OCI-LY7 (cell line): ENCODE results near the gene MAN2B1. TPM values are rescaled to one million over a fixed set of nuclear protein-coding genes. Genes with fewer than 3 reads are reported as not detected.

Experiments
- BruUV-seq: library from RNA; stranded (reverse); fragments of 400-500 nt; replicated peaks from 2 replicates; lab custom pipeline; 2021; lab: Mats Ljungman, UMichigan
- CTCF ChIA-PET: fragments of 300-600 bp; sonication (Branson Sonifier 250); formaldehyde crosslinking; loops from one replicate; lab custom pipeline; 2022; ENCODE audit warnings: antibody characterized with exemption; ENCODE audit not compliant: unreplicated experiment; lab: Charles Lee
- POLR2A ChIA-PET: fragments of 300-600 bp; sonication (Branson Sonifier 250); formaldehyde crosslinking; loops from one replicate; lab custom pipeline; 2022; ENCODE audit warnings: antibody characterized with exemption; lab: Charles Lee
- DNase-seq: peaks from one replicate; pipeline ENCODE4 v3.0.0-alpha.2; 2015; ENCODE audit warnings: low spot score
- H2AFZ ChIP-seq: fragments of 200-600 bp; sonication (generic), shearing (Covaris generic); 2 replicates; pipeline ENCODE4 v1.6.1; 2014; ENCODE audit warnings: mild to moderate bottlenecking, antibody characterized with exemption, low read length, moderate library complexity
- H3K27ac ChIP-seq: fragments of 200-600 bp; sonication (generic); 2 replicates; pipeline ENCODE4 v1.5.1; 2014; ENCODE audit warnings: mixed run types, low read depth, mild to moderate bottlenecking, moderate library complexity, low read length, inconsistent platforms; ENCODE audit not compliant: poor library complexity, severe bottlenecking
- H3K36me3 ChIP-seq: fragments of 200-600 bp; sonication (generic); 2 replicates; pipeline ENCODE4 v1.6.1; 2014; ENCODE audit warnings: mild to moderate bottlenecking, antibody characterized with exemption, low read length, moderate library complexity, mixed read lengths; ENCODE audit not compliant: insufficient read depth
- H3K4me1 ChIP-seq: fragments of 200-600 bp; sonication (generic); 2 replicates; pipeline ENCODE4 v1.5.1; 2014; ENCODE audit warnings: mild to moderate bottlenecking, low read length; ENCODE audit not compliant: insufficient read depth, poor library complexity, severe bottlenecking
- H3K4me2 ChIP-seq: fragments of 200-600 bp; sonication (generic); 2 replicates; pipeline ENCODE4 v1.6.1; 2014; ENCODE audit warnings: mild to moderate bottlenecking, low read length
- H3K4me3 ChIP-seq: fragments of 200-600 bp; sonication (generic); 2 replicates; pipeline ENCODE4 v1.5.1; 2014; ENCODE audit warnings: mild to moderate bottlenecking, low read depth, low read length; ENCODE audit not compliant: poor library complexity, severe bottlenecking
- H3K79me2 ChIP-seq: fragments of 200-600 bp; sonication (generic); 2 replicates; pipeline ENCODE4 v1.6.1; 2016; ENCODE audit warnings: low read depth, mild to moderate bottlenecking, low read length, moderate library complexity, mixed read lengths; ENCODE audit not compliant: insufficient read depth
- H3K9me2 ChIP-seq: fragments of 200-600 bp; sonication (generic); 2 replicates; pipeline ENCODE4 v1.6.1; 2016; ENCODE audit warnings: mild to moderate bottlenecking, low read length, mixed read lengths; ENCODE audit not compliant: insufficient read depth
- H3K9me3 ChIP-seq: fragments of 200-600 bp; sonication (generic); 2 replicates; pipeline ENCODE4 v1.6.1; 2014; ENCODE audit warnings: mild to moderate bottlenecking, mixed run types, low read length, mixed read lengths
- H4K20me1 ChIP-seq: fragments of 200-600 bp; sonication (generic); 2 replicates; pipeline ENCODE4 v1.6.1; 2014; ENCODE audit warnings: mild to moderate bottlenecking, antibody characterized with exemption, low read length, moderate library complexity, mixed read lengths; ENCODE audit not compliant: insufficient read depth
- EZH2phosphoT487 ChIP-seq: fragments of 200-600 bp; sonication (generic); IDR thresholded peaks from 2 replicates; pipeline ENCODE4 v1.6.1; 2018; ENCODE audit warnings: low read depth, borderline replicate concordance, mild to moderate bottlenecking, mixed run types, antibody characterized with exemption, low read length, moderate library complexity, mixed read lengths
- intact Hi-C: fragments of 100-400 bp; cut with micrococcal nuclease; formaldehyde crosslinking; loops from one replicate; pipeline ENCODE4 v1.10.0; 2022; ENCODE audit not compliant: unreplicated experiment
- total RNA-seq, 2 experiments: library from RNA; depleted of rRNA in 1 of 2; stranded (reverse); fragments of >200 nt in 1 of 2; shearing (Covaris generic) in 1 of 2; gene quantifications; 2 replicates each; pipeline ENCODE4 v1.2.3, GENCODE V29; 2014 to 2022
- TF ChIP-seq, protein P1 (sequence below): fragments of 200-600 bp; sonication (generic); conservative IDR thresholded peaks from 2 replicates; pipeline ENCODE4 v1.5.1; 2014; ENCODE audit warnings: mild to moderate bottlenecking, antibody characterized with exemption, low read length, moderate library complexity, mixed read lengths

Gene MAN2B1
- total RNA-seq, 2 experiments from 2014 or later = 29.1 to 88.7 TPM

DNA sequence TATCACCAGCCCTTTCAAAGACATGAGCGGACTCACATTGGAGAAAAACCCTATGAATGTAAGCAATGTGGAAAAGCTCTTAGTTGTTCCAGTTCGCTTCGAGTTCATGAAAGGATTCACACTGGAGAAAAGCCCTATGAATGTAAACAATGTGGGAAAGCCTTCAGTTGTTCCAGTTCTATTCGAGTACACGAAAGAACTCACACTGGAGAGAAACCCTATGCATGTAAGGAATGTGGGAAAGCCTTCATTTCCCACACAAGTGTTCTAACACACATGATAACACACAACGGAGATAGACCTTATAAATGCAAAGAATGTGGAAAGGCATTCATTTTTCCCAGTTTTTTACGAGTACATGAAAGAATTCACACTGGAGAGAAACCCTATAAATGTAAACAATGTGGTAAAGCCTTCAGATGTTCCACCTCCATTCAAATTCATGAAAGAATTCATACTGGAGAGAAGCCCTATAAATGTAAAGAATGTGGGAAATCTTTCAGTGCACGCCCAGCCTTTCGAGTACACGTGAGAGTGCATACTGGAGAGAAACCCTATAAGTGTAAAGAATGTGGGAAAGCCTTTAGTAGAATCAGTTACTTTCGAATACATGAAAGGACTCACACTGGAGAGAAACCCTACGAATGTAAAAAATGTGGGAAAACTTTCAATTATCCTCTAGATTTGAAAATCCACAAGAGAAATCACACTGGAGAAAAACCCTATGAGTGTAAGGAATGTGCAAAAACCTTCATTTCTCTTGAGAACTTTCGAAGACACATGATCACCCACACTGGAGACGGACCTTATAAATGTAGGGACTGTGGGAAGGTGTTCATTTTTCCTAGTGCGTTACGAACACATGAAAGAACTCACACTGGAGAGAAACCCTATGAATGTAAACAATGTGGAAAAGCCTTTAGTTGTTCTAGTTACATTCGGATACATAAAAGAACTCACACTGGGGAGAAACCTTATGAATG lies 38.2 kb downstream of the MAN2B1 start:
- CTCF ChIA-PET = no interaction called here
- intact Hi-C loops = no loop called here
- no TSS peak for BruUV-seq
- TF ChIP-seq EZH2phosphoT487 = no peak
- TF ChIP-seq, protein P1, sequence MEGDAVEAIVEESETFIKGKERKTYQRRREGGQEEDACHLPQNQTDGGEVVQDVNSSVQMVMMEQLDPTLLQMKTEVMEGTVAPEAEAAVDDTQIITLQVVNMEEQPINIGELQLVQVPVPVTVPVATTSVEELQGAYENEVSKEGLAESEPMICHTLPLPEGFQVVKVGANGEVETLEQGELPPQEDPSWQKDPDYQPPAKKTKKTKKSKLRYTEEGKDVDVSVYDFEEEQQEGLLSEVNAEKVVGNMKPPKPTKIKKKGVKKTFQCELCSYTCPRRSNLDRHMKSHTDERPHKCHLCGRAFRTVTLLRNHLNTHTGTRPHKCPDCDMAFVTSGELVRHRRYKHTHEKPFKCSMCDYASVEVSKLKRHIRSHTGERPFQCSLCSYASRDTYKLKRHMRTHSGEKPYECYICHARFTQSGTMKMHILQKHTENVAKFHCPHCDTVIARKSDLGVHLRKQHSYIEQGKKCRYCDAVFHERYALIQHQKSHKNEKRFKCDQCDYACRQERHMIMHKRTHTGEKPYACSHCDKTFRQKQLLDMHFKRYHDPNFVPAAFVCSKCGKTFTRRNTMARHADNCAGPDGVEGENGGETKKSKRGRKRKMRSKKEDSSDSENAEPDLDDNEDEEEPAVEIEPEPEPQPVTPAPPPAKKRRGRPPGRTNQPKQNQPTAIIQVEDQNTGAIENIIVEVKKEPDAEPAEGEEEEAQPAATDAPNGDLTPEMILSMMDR = no peak
- Histone ChIP-seq H3K9me3 (no peaks in the 10 kb centered on the region; the same call in 1 of the 2 replicates), H3K79me2 (no peaks in the 10 kb centered on the region), H4K20me1 (no peaks in the 10 kb centered on the region), H3K4me1 (no peaks in the 10 kb centered on the region), H3K4me2 (no peak overlapping the region), H2AFZ (no peak overlapping the region), H3K27ac (no peak overlapping the region), H3K9me2 (no peaks in the 10 kb centered on the region), H3K36me3 (peaks cover 52% of the 10 kb centered on the region), H3K4me3 (no peak overlapping the region)
- DNase-seq = no peak
- POLR2A ChIA-PET = no interaction called here

DNA sequence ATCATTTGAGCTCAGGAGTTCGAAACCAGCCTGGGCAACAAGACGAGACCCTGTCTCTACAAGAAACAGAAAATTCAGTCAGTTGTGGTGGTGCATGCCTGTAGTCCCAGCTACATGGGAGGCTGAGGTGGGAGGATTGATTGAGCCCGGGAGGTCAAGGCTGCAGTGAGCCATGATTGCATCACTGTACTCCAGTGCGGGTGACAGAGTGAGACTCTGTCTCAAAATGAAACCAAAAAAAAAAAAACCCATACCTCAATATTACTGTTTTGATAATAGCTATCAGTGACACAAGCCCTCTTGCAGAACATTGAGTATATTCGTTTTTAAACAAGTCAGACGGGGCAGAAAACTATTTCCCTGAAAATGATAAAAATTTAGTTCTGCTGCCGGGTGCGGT lies 39.6 kb downstream of the MAN2B1 start:
- no peaks in the 10 kb centered on the region for H3K4me1 ChIP-seq
- H2AFZ ChIP-seq = no peak overlapping the region
- BruUV-seq = no TSS peak
- no peak for DNase-seq
- H4K20me1 ChIP-seq = no peaks in the 10 kb centered on the region
- TF ChIP-seq, protein P1 = no peak
- no peak for TF ChIP-seq EZH2phosphoT487
- H3K4me2 ChIP-seq = no peak overlapping the region
- H3K9me3 ChIP-seq = no peaks in the 10 kb centered on the region; the same call in 1 of the 2 replicates
- no peak overlapping the region for H3K4me3 ChIP-seq
- intact Hi-C loops = no loop called here
- ChIA-PET CTCF (no interaction called here), POLR2A (no interaction called here)
- peaks cover 52% of the 10 kb centered on the region for H3K36me3 ChIP-seq
- H3K27ac ChIP-seq = no peak overlapping the region
- H3K9me2 ChIP-seq = no peaks in the 10 kb centered on the region
- H3K79me2 ChIP-seq = no peaks in the 10 kb centered on the region
